GM23338 (cell line): Measurements from ENCODE around the gene PNPO.
A peak's percentile ranks its signal among the peaks of the same experiment; 100 is the strongest.

Experiments
- CREB1 ChIP-seq: fragments of 250-450 bp; sonication (Bioruptor Pico); IDR thresholded peaks from 2 replicates; pipeline ENCODE4 v1.5.0; 2020; ENCODE audit warnings: low read depth, mild to moderate bottlenecking, moderate library complexity
- CTCF ChIP-seq, 2 experiments: fragments of 200-600 bp in 1 of 2; sonication (generic) in 1 of 2; conservative IDR thresholded peaks; 2 replicates each; pipeline versions ENCODE4 v1.5.1 to v1.6.1; 2016 to 2017; ENCODE audit warnings: antibody characterized with exemption in 2 of 2, low read depth in 2 of 2, mild to moderate bottlenecking in 2 of 2, moderate library complexity in 1 of 2
- EZH2 ChIP-seq: fragments of 200-600 bp; sonication (generic); IDR thresholded peaks from one replicate; pipeline ENCODE4 v1.8.0; 2017; ENCODE audit warnings: antibody characterized with exemption, mild to moderate bottlenecking, low read depth; ENCODE audit not compliant: unreplicated experiment
- EZH2phosphoT487 ChIP-seq: fragments of 200-600 bp; sonication (generic); IDR thresholded peaks from one replicate; pipeline ENCODE4 v1.8.1; 2018; ENCODE audit warnings: antibody characterized with exemption; ENCODE audit not compliant: unreplicated experiment
- JUNB ChIP-seq: IDR thresholded peaks from one replicate; pipeline ENCODE4 v1.6.1; 2016; ENCODE audit warnings: antibody characterized with exemption; ENCODE audit not compliant: unreplicated experiment
- POLR2AphosphoS5 ChIP-seq: IDR thresholded peaks from 2 replicates; pipeline ENCODE4 v1.6.1; 2016; ENCODE audit warnings: antibody characterized with exemption, low read depth
- REST ChIP-seq: IDR thresholded peaks from one replicate; pipeline ENCODE4 v1.6.1; 2018; ENCODE audit warnings: antibody characterized with exemption; ENCODE audit not compliant: unreplicated experiment
- ZNF114 ChIP-seq: fragments of 250-450 bp; sonication (Bioruptor Pico); IDR thresholded peaks from 2 replicates; pipeline ENCODE4 v1.5.0; 2020; ENCODE audit warnings: mild to moderate bottlenecking, moderate library complexity
- ZNF331 ChIP-seq: fragments of 250-450 bp; sonication (Bioruptor Pico); IDR thresholded peaks from 2 replicates; pipeline ENCODE4 v1.5.0; 2020; ENCODE audit warnings: low read depth, mild to moderate bottlenecking, moderate library complexity

- TF ChIP-seq CTCF (conservative IDR thresholded peaks at IDR 0.05; ENCODE audit: low read depth in 2 of 2), result no peak
- no peak for TF ChIP-seq CREB1 (CRISPR knock-in tag)
- TF ChIP-seq POLR2AphosphoS5, result peak; percentile 95
- no peak for TF ChIP-seq EZH2
- TF ChIP-seq JUNB, result no peak
- TF ChIP-seq REST, result no peak
- TF ChIP-seq ZNF114 (CRISPR knock-in tag), result no peak
- TF ChIP-seq EZH2phosphoT487, result no peak
- no peak for TF ChIP-seq ZNF331
These were observed 46.0 kb upstream of the PNPO start for GRCh38 chr17:47895347-47895855.
